GM12874 (cell line): ENCODE results near the gene HMGN1.
A peak's percentile ranks its signal among the peaks of the same experiment; 100 is the strongest.

Source experiments
- CTCF ChIP-seq: IDR thresholded peaks from 2 replicates; pipeline ENCODE4 v1.5.1; 2011; ENCODE audit warnings: low read depth, mild to moderate bottlenecking, control low read depth, low read length, moderate library complexity; ENCODE audit not compliant: insufficient read depth

HMGN1 gene

GRCh38 chr21:39316729-39317128 is 32.2 kb downstream of the HMGN1 start:
- TF ChIP-seq CTCF: no peak

GRCh38 chr21:39315603-39316445 is 33.1 kb downstream of the HMGN1 start:
- TF ChIP-seq CTCF: no peak

- TF ChIP-seq CTCF: no peak
Observed at GRCh38 chr21:39314143-39315027, 34.5 kb downstream of the HMGN1 start.

DNA sequence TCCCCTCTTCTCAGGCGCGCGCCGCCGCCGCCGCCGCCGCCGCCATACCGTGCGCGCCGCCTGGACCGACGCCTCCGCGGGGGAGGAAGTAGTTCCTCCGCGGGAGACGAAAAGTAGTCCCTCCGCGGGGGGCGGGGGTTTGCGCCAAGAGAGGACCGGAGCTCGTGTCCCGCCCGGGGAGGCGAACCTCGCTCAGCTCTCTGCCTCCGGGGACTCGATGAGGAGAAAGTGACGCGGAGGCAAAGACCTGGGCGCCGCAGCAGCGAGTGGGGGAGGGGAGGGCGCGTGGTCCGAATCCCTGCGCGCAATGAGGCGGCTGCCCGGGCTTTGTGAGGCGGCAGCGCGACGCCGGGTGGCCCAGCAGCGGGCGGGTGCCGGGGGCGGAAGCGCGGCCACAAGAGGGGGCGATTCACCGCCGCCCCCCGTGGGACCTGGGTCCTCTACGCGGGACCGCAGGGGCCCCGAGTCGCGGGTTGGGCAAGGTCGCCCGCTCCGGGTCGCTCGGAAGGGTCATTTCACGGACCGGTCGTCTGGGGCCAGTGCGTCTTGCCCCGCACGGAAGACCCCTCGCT is 35.2 kb downstream of the HMGN1 start, which contains the start of gene BRWD1:
TSS of gene BRWD1 (minus strand) at position 62 of the 572 bp plus-strand sequence. CDS start 141 bp downstream, outside the sequence.
- TF ChIP-seq CTCF: peak; percentile 36

GRCh38 chr21:39313042-39313570 is 35.8 kb downstream of the HMGN1 start:
- no peak for TF ChIP-seq CTCF

- no peak for TF ChIP-seq CTCF
Observed at GRCh38 chr21:39312112-39313041, 36.5 kb downstream of the HMGN1 start.
